ENCODE data around the gene MX2.

DNA sequence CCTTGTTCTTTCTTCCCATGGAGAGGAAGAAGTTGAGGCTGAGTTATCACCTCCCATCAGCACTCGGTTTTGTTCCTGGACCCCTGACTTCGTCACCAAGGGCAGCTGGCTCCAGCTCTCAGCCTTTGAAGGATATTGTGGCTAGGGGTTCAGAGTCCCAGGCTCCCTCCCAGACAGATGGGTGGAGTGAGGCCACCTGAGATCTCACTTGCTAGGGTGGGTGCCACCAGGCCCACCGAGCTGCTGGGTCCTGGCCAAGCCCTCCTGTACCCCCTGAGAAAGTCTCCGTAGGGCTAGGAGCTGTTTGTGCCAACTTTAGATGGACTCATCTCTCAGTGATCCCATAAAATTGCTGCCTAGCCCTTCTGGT, 6.9 kb downstream of the MX2 start:
- TF ChIP-seq, protein P1, sequence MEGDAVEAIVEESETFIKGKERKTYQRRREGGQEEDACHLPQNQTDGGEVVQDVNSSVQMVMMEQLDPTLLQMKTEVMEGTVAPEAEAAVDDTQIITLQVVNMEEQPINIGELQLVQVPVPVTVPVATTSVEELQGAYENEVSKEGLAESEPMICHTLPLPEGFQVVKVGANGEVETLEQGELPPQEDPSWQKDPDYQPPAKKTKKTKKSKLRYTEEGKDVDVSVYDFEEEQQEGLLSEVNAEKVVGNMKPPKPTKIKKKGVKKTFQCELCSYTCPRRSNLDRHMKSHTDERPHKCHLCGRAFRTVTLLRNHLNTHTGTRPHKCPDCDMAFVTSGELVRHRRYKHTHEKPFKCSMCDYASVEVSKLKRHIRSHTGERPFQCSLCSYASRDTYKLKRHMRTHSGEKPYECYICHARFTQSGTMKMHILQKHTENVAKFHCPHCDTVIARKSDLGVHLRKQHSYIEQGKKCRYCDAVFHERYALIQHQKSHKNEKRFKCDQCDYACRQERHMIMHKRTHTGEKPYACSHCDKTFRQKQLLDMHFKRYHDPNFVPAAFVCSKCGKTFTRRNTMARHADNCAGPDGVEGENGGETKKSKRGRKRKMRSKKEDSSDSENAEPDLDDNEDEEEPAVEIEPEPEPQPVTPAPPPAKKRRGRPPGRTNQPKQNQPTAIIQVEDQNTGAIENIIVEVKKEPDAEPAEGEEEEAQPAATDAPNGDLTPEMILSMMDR (IDR thresholded peaks at IDR 0.05), result no peak
- TF ChIP-seq POLR2A (IDR thresholded peaks at IDR 0.05), result no peak

Measured in Peyer's patch (tissue), 4 donors.